GM12865 (cell line): ENCODE data around the gene NR1I2.

Experiments
- DNase-seq: peaks from one replicate; pipeline ENCODE4 v3.0.0; 2010; ENCODE audit warnings: low read depth
- H3K4me3 ChIP-seq: 2 replicates; pipeline ENCODE4 v1.5.1; 2011; ENCODE audit warnings: mild to moderate bottlenecking, low read depth, low read length, control low read depth
- TF ChIP-seq, protein P1 (sequence below): IDR thresholded peaks from 2 replicates; pipeline ENCODE4 v1.5.1; 2011; ENCODE audit warnings: low read length, control low read depth, low read depth, inconsistent platforms; ENCODE audit not compliant: insufficient read depth; ENCODE audit errors: missing control alignments

The NR1I2 gene

DNA sequence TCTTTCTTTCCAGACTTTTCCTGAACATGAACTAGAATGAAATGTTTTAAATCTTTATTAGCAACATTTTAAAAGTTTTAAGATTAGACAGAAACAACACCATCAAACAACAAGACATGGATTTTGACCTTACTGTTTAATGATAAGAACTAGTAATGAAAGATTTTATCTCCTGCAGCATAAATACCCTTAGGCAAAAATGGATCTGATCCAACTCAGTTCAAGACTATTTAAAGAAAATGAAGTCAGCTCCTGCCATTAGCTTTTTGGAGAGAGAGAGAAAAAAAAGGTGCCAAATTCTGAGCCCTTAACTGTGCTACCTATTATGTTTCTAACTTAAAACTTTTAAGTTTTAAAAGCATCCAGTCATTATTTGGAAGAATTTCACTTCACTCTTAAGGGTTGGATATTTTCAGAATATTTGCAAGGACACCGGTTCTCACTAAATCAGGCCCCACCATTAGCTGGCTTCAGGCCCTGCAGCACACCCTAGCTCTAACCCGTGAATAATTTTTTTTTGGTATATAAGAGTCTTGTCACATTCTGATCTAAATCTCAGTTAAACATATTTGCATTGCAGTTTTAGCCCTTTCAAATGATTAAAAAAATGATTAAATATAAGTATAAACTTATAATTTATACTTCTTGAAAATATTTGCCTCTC is 60.0 kb downstream of the NR1I2 start:
- DNase-seq = no peak
- TF ChIP-seq, protein P1, sequence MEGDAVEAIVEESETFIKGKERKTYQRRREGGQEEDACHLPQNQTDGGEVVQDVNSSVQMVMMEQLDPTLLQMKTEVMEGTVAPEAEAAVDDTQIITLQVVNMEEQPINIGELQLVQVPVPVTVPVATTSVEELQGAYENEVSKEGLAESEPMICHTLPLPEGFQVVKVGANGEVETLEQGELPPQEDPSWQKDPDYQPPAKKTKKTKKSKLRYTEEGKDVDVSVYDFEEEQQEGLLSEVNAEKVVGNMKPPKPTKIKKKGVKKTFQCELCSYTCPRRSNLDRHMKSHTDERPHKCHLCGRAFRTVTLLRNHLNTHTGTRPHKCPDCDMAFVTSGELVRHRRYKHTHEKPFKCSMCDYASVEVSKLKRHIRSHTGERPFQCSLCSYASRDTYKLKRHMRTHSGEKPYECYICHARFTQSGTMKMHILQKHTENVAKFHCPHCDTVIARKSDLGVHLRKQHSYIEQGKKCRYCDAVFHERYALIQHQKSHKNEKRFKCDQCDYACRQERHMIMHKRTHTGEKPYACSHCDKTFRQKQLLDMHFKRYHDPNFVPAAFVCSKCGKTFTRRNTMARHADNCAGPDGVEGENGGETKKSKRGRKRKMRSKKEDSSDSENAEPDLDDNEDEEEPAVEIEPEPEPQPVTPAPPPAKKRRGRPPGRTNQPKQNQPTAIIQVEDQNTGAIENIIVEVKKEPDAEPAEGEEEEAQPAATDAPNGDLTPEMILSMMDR = no peak
- H3K4me3 ChIP-seq = no peak overlapping the region

GRCh38 chr3:119849126-119849525 is 67.2 kb downstream of the NR1I2 start:
- no peak for DNase-seq
- TF ChIP-seq, protein P1 = no peak
- no peak overlapping the region for H3K4me3 ChIP-seq

DNA sequence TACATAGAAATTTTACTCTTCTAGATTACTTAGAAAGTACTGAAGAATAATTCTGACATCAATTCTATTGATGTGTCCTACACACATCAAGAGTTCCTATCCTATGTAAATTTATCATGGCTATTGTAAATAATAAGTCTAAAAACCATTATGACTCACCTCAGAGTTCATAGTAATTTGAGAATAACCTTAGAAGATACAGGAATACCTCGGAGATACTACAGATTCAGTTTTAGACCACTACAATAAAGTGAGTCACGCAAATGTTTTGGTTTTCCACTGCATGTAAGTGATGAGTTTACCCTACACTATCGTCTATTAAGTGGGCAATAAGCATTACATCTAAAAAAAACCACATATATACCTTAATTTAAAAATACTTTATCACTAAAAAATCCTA is 74.8 kb downstream of the NR1I2 start:
- DNase-seq = no peak
- TF ChIP-seq, protein P1 = no peak
- no peak overlapping the region for H3K4me3 ChIP-seq

GRCh38 chr3:119858957-119859356 is 77.1 kb downstream of the NR1I2 start:
- H3K4me3 ChIP-seq = no peak overlapping the region
- no peak for DNase-seq
- TF ChIP-seq, protein P1 = no peak

DNA sequence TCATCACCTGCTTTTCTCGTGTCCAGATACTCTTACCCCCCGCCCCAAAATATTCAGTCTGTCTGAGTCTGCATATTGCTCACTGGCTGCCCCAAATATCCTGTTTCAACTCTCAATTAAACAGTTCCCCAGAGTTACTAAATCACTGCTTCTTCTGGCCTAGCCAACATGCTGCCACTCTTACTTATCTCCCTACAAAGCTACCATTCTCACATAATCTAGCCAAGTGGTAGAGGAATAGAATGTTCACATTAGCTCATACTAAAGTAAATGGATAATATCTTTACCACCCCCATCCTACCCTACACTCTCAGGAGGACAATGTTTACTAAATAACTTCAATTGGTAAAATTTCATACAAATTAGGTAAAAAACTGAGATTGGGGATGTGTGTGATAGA is 77.8 kb downstream of the NR1I2 start:
- DNase-seq = no peak
- no peak overlapping the region for H3K4me3 ChIP-seq
- TF ChIP-seq, protein P1 = no peak

DNA sequence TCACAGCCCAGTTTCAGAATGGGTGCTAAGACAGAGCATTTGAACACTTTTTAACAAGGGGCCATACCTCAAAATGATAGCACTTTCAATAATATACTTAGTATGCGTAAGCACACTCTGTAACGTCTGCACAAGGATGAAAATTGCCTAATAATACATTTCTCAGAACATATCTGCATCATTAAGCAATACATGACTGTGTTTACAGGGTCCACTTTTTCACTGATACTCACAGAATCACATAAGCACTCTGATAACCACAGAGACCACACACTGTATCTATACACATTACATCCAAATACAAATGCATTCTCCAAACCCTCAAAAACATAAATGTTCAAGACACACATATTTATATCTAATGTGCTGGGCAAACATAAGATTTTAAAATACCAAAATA is 79.8 kb downstream of the NR1I2 start:
- no peak for DNase-seq
- TF ChIP-seq, protein P1 = no peak
- no peak overlapping the region for H3K4me3 ChIP-seq

- TF ChIP-seq, protein P1 = no peak
- no peak overlapping the region for H3K4me3 ChIP-seq
- no peak for DNase-seq
Measured at GRCh38 chr3:119862616-119863015, 80.7 kb downstream of the NR1I2 start.
